HEK293T (cell line): ENCODE data around the gene AURKB.
A peak's percentile ranks its signal among the peaks of the same experiment; 100 is the strongest.

Source experiments
- CTCF ChIA-PET: fragments of 350-600 bp; formaldehyde crosslinking; extraction: SDS; loops from one replicate; lab custom pipeline; 2021; ENCODE audit warnings: antibody characterized with exemption, inconsistent platforms; lab: Yijun Ruan, JAX
- POLR2A ChIA-PET: fragments of 350-600 bp; formaldehyde crosslinking; extraction: SDS; loops from one replicate; lab custom pipeline; 2020; ENCODE audit warnings: antibody characterized with exemption, inconsistent platforms; lab: Yijun Ruan, JAX
- DNase-seq: peaks from one replicate; pipeline ENCODE4 v3.0.0; 2012; ENCODE audit warnings: mixed read lengths; ENCODE audit errors: extremely low spot score
- ARNT ChIP-seq: fragments of 450-650 bp; IDR thresholded peaks from 2 replicates; pipeline ENCODE4 v1.6.1; 2017; ENCODE audit warnings: mild to moderate bottlenecking
- BHLHE40 ChIP-seq: fragments of 450-650 bp; IDR thresholded peaks from 2 replicates; pipeline ENCODE4 v1.6.1; 2016; ENCODE audit warnings: mild to moderate bottlenecking, moderate library complexity, borderline replicate concordance
- CTBP1 ChIP-seq: fragments of 450-650 bp; IDR thresholded peaks from 2 replicates; pipeline ENCODE4 v1.6.1; 2016; ENCODE audit warnings: borderline replicate concordance
- ELF4 ChIP-seq: fragments of 450-650 bp; IDR thresholded peaks from 2 replicates; pipeline ENCODE4 v1.6.1; 2017; ENCODE audit warnings: antibody characterized with exemption
- FOXA1 ChIP-seq: fragments of 450-650 bp; IDR thresholded peaks from 2 replicates; pipeline ENCODE4 v1.6.1; 2016; ENCODE audit warnings: mild to moderate bottlenecking
- FOXK2 ChIP-seq: fragments of 450-650 bp; IDR thresholded peaks from 2 replicates; pipeline ENCODE4 v1.6.1; 2016; ENCODE audit warnings: mild to moderate bottlenecking
- FOXM1 ChIP-seq: fragments of 450-650 bp; IDR thresholded peaks from 2 replicates; pipeline ENCODE4 v1.6.1; 2017; ENCODE audit warnings: mild to moderate bottlenecking, borderline replicate concordance
- HDGF ChIP-seq: fragments of 450-650 bp; IDR thresholded peaks from 2 replicates; pipeline ENCODE4 v1.6.1; 2017; ENCODE audit warnings: antibody characterized with exemption, borderline replicate concordance
- L3MBTL2 ChIP-seq: fragments of 450-650 bp; conservative IDR thresholded peaks from 2 replicates; pipeline ENCODE4 v1.6.1; 2016; ENCODE audit warnings: mild to moderate bottlenecking
- LEF1 ChIP-seq: fragments of 450-650 bp; IDR thresholded peaks from 2 replicates; pipeline ENCODE4 v1.6.1; 2017; ENCODE audit warnings: mild to moderate bottlenecking, borderline replicate concordance
- NFRKB ChIP-seq: fragments of 450-650 bp; IDR thresholded peaks from 2 replicates; pipeline ENCODE4 v1.6.1; 2016; ENCODE audit warnings: mild to moderate bottlenecking, moderate library complexity
- PKNOX1 ChIP-seq: fragments of 450-650 bp; IDR thresholded peaks from 2 replicates; pipeline ENCODE4 v1.6.1; 2016
- SP1 ChIP-seq: fragments of 450-650 bp; IDR thresholded peaks from 2 replicates; pipeline ENCODE4 v1.6.1; 2017
- SUZ12 ChIP-seq: fragments of 450-650 bp; IDR thresholded peaks from 2 replicates; pipeline ENCODE4 v1.6.1; 2016; ENCODE audit warnings: mild to moderate bottlenecking
- TARDBP ChIP-seq: fragments of 450-650 bp; IDR thresholded peaks from 2 replicates; pipeline ENCODE4 v1.6.1; 2016
- ZNF384 ChIP-seq: fragments of 450-650 bp; IDR thresholded peaks from 2 replicates; pipeline ENCODE4 v1.6.1; 2016

The AURKB gene

GRCh38 chr17:8189711-8190477 is 20.5 kb downstream of the AURKB start, which contains the start of gene BORCS6:
TSS of gene BORCS6 (minus strand) at chr17:8190180. CDS start at chr17:8190140, 40 bp downstream.
- DNase-seq, result peak; percentile 81
- TF ChIP-seq SP1 (no peak), BHLHE40 (no peak), L3MBTL2 (peak; percentile 65), PKNOX1 (peak; percentile 88), FOXM1 (peak; percentile 79), ELF4 (peak; percentile 92)
- CTCF ChIA-PET, result interaction anchor here (0.7 to 1.0 kb wide), 3 partner anchors 9 to 37 kb away, joined by 4 to 5 read pairs (median 5); no protein-coding TSS in a partner anchor
- POLR2A ChIA-PET, result interaction anchor here (0.7 to 10.5 kb wide), 11 partner anchors 11 to 598 kb away, joined by 3 to 135 read pairs (median 8); partner anchors contain the start of genes AURKB, CTC1, SLC25A35 and TMEM107

- no peak for DNase-seq
- TF ChIP-seq BHLHE40 (no peak), FOXA1 (no peak), ARNT (no peak), ZNF384 (no peak), L3MBTL2 (no peak), LEF1 (no peak), ELF4 (no peak), FOXK2 (no peak), HDGF (no peak), NFRKB (no peak), FOXM1 (no peak), TARDBP (no peak), CTBP1 (no peak), SUZ12 (no peak), PKNOX1 (no peak), SP1 (no peak)
- CTCF ChIA-PET, result interaction anchor here (0.7 to 1.0 kb wide), 2 partner anchors 8 to 655 kb away, joined by 3 to 5 read pairs; no protein-coding TSS in a partner anchor
Measured at GRCh38 chr17:8189041-8189710, 21.2 kb downstream of the AURKB start.

GRCh38 chr17:8188263-8188839 is 22.0 kb downstream of the AURKB start:
- CTCF ChIA-PET, result interaction anchor here (0.6 to 0.7 kb wide), 4 partner anchors 20 to 656 kb away, joined by 3 to 5 read pairs (median 4); partner anchors contain the start of gene SLC25A35
- no peak for TF ChIP-seq L3MBTL2
- TF ChIP-seq SP1, result no peak
- TF ChIP-seq BHLHE40, result no peak
- TF ChIP-seq LEF1, result no peak
- no peak for TF ChIP-seq SUZ12
- TF ChIP-seq ELF4, result no peak
- TF ChIP-seq FOXM1, result no peak
- TF ChIP-seq PKNOX1, result no peak
- no peak for DNase-seq
- POLR2A ChIA-PET, result interaction anchor here (0.7 to 10.5 kb wide), 9 partner anchors 11 to 188 kb away, joined by 3 to 135 read pairs (median 7); partner anchors contain the start of genes AURKB, CTC1, KRABD2 and SLC25A35

More at GRCh38 chr17:8189041-8189710, 21.2 kb downstream of the AURKB start:
- POLR2A ChIA-PET, result interaction anchor here (0.7 to 10.5 kb wide), 9 partner anchors 11 to 106 kb away, joined by 3 to 135 read pairs (median 8); partner anchors contain the start of genes AURKB, CTC1 and SLC25A35

GRCh38 chr17:8187517-8188262 is 22.7 kb downstream of the AURKB start:
- peak; percentile 75 for DNase-seq
- CTCF ChIA-PET, result interaction anchor here (0.6 to 0.7 kb wide), 3 partner anchors 21 to 530 kb away, joined by 3 to 5 read pairs (median 4); no protein-coding TSS in a partner anchor
- TF ChIP-seq L3MBTL2 (peak; percentile 7; the same call in 1 of the 2 replicates), BHLHE40 (no peak)
- POLR2A ChIA-PET, result interaction anchor here (0.7 to 10.5 kb wide), 10 partner anchors 12 to 256 kb away, joined by 3 to 135 read pairs (median 6); partner anchors contain the start of genes AURKB, CNTROB, CTC1 and KRABD2
